ENCODE results near the gene NAALADL2. TPM values are rescaled to one million over a fixed set of nuclear protein-coding genes. Genes with fewer than 3 reads are reported as not detected.

Gene NAALADL2
- total RNA-seq, 4 donors from 2014 or later, result 0.36 to 9.2 (median 0.63) TPM

DNA sequence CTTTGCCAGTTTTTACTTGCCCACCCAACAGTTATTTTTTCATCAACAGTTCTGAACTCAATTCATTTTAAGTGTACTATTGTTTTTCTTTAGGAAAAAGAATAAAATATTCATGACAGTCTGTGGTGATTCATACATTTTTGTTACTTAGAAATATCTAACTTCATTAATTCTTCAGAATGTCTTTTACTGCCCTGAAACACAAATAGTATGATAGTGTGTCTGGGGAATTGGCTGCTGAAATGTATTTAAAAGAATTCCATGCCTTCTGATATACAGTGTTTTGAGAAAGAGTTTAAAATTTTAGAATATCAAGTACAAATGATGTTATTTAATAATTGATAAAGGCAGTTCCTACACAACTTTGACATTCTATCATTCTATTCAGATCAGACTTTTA lies 854.1 kb downstream of the NAALADL2 start:
- Histone ChIP-seq H3K27me3 (no peaks in the 10 kb centered on the region), H3K4me3 (no peak overlapping the region), H3K4me1 (no peaks in the 10 kb centered on the region), H3K27ac (no peak overlapping the region), H3K36me3 (no peaks in the 10 kb centered on the region), H3K9me3 (no peaks in the 10 kb centered on the region)
- no peak for ATAC-seq
- intact Hi-C loops (cut with DNase I; ENCODE audit: low total_unique reads) (no loop called here), in situ Hi-C loops (cut with MboI; ENCODE audit: low sequenced_read_pairs in 4 of 4) (no loop called here)
- no peak for DNase-seq
- TF ChIP-seq POLR2A (IDR thresholded peaks at IDR 0.05), result no peak
- TF ChIP-seq, protein P1, sequence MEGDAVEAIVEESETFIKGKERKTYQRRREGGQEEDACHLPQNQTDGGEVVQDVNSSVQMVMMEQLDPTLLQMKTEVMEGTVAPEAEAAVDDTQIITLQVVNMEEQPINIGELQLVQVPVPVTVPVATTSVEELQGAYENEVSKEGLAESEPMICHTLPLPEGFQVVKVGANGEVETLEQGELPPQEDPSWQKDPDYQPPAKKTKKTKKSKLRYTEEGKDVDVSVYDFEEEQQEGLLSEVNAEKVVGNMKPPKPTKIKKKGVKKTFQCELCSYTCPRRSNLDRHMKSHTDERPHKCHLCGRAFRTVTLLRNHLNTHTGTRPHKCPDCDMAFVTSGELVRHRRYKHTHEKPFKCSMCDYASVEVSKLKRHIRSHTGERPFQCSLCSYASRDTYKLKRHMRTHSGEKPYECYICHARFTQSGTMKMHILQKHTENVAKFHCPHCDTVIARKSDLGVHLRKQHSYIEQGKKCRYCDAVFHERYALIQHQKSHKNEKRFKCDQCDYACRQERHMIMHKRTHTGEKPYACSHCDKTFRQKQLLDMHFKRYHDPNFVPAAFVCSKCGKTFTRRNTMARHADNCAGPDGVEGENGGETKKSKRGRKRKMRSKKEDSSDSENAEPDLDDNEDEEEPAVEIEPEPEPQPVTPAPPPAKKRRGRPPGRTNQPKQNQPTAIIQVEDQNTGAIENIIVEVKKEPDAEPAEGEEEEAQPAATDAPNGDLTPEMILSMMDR (IDR thresholded peaks at IDR 0.05 in 4 of 5, conservative IDR thresholded peaks at IDR 0.05 in 1 of 5), result no peak

GRCh38 chr3:175716446-175716845 lies 857.3 kb downstream of the NAALADL2 start:
- DNase-seq (no peak), ATAC-seq (no peak)
- no peaks in the 10 kb centered on the region for H3K4me1 ChIP-seq
- H3K9me3 ChIP-seq, result no peaks in the 10 kb centered on the region
- H3K27me3 ChIP-seq, result no peaks in the 10 kb centered on the region
- H3K36me3 ChIP-seq, result no peaks in the 10 kb centered on the region
- no peak for TF ChIP-seq POLR2A (IDR thresholded peaks at IDR 0.05)
- TF ChIP-seq, protein P1 (IDR thresholded peaks at IDR 0.05 in 4 of 5, conservative IDR thresholded peaks at IDR 0.05 in 1 of 5), result no peak
- intact Hi-C loops (cut with DNase I; ENCODE audit: low total_unique reads) (no loop called here), in situ Hi-C loops (cut with MboI; ENCODE audit: low sequenced_read_pairs in 4 of 4) (no loop called here)
- H3K4me3 ChIP-seq, result no peak overlapping the region
- H3K27ac ChIP-seq, result no peak overlapping the region

DNA sequence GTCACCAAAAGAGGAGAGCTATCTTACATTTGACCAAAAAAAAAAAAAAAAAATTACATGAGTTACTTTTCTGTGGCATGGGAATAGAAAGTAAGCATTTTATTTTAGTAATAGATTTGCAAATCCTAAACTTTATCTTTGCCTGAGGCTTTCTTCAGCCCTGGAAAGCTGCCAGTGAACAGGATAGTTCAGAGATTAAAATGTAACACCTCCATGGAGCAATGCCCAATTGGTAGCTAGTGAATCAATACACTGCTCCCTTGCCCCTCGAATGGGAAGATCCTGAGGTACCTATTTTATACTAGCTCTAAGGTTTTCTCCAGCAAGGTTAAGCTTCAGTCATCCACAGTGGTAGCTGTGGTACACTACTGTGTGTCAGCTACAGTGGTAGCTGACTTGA lies 867.1 kb downstream of the NAALADL2 start:
- no peaks in the 10 kb centered on the region for H3K4me1 ChIP-seq
- no peaks in the 10 kb centered on the region for H3K27me3 ChIP-seq
- H3K4me3 ChIP-seq, result no peak overlapping the region
- TF ChIP-seq, protein P1 (IDR thresholded peaks at IDR 0.05 in 4 of 5, conservative IDR thresholded peaks at IDR 0.05 in 1 of 5), result no peak
- no peak for TF ChIP-seq POLR2A (IDR thresholded peaks at IDR 0.05)
- DNase-seq (no peak), ATAC-seq (no peak)
- no peaks in the 10 kb centered on the region for H3K36me3 ChIP-seq
- in situ Hi-C loops (cut with MboI; ENCODE audit: low sequenced_read_pairs in 4 of 4), result no loop called here
- intact Hi-C loops (cut with DNase I; ENCODE audit: low total_unique reads), result no loop called here
- no peaks in the 10 kb centered on the region for H3K9me3 ChIP-seq
- no peak overlapping the region for H3K27ac ChIP-seq

- DNase-seq, result no peak
- no peaks in the 10 kb centered on the region for H3K27me3 ChIP-seq
- intact Hi-C loops (cut with DNase I; ENCODE audit: low total_unique reads), result no loop called here
- H3K9me3 ChIP-seq, result no peaks in the 10 kb centered on the region
- no peak for ATAC-seq
- no peak overlapping the region for H3K27ac ChIP-seq
- TF ChIP-seq POLR2A (IDR thresholded peaks at IDR 0.05), result no peak
- TF ChIP-seq, protein P1 (IDR thresholded peaks at IDR 0.05 in 4 of 5, conservative IDR thresholded peaks at IDR 0.05 in 1 of 5), result no peak
- no peaks in the 10 kb centered on the region for H3K4me1 ChIP-seq
- no peak overlapping the region for H3K4me3 ChIP-seq
- in situ Hi-C loops (cut with MboI; ENCODE audit: low sequenced_read_pairs in 4 of 4), result no loop called here
- no peaks in the 10 kb centered on the region for H3K36me3 ChIP-seq
Measured at GRCh38 chr3:175728566-175728965, 869.4 kb downstream of the NAALADL2 start.

GRCh38 chr3:175729466-175729865 lies 870.3 kb downstream of the NAALADL2 start:
- H3K27ac ChIP-seq, result no peak overlapping the region
- ATAC-seq (no peak), DNase-seq (no peak)
- H3K4me1 ChIP-seq, result no peaks in the 10 kb centered on the region
- H3K27me3 ChIP-seq, result no peaks in the 10 kb centered on the region
- no peak for TF ChIP-seq POLR2A (IDR thresholded peaks at IDR 0.05)
- TF ChIP-seq, protein P1 (IDR thresholded peaks at IDR 0.05 in 4 of 5, conservative IDR thresholded peaks at IDR 0.05 in 1 of 5), result no peak
- no peak overlapping the region for H3K4me3 ChIP-seq
- H3K36me3 ChIP-seq, result no peaks in the 10 kb centered on the region
- no peaks in the 10 kb centered on the region for H3K9me3 ChIP-seq
- intact Hi-C loops (cut with DNase I; ENCODE audit: low total_unique reads) (no loop called here), in situ Hi-C loops (cut with MboI; ENCODE audit: low sequenced_read_pairs in 4 of 4) (no loop called here)

All from gastrocnemius medialis (tissue), 4 donors.